C4-2B (cell line): ENCODE measurements around the gene KRTAP10-2.

Experiments
- H3K27ac ChIP-seq: fragments of 450-650 bp; 2 replicates; pipeline ENCODE4 v1.5.1; 2017
- ZFX ChIP-seq: fragments of 450-650 bp; IDR thresholded peaks from 2 replicates; pipeline ENCODE4 v1.6.1; 2017
- TF ChIP-seq, protein P1 (sequence below): fragments of 450-650 bp; conservative IDR thresholded peaks from 2 replicates; pipeline ENCODE4 v1.5.1; 2017; ENCODE audit warnings: mild to moderate bottlenecking

Gene KRTAP10-2

DNA sequence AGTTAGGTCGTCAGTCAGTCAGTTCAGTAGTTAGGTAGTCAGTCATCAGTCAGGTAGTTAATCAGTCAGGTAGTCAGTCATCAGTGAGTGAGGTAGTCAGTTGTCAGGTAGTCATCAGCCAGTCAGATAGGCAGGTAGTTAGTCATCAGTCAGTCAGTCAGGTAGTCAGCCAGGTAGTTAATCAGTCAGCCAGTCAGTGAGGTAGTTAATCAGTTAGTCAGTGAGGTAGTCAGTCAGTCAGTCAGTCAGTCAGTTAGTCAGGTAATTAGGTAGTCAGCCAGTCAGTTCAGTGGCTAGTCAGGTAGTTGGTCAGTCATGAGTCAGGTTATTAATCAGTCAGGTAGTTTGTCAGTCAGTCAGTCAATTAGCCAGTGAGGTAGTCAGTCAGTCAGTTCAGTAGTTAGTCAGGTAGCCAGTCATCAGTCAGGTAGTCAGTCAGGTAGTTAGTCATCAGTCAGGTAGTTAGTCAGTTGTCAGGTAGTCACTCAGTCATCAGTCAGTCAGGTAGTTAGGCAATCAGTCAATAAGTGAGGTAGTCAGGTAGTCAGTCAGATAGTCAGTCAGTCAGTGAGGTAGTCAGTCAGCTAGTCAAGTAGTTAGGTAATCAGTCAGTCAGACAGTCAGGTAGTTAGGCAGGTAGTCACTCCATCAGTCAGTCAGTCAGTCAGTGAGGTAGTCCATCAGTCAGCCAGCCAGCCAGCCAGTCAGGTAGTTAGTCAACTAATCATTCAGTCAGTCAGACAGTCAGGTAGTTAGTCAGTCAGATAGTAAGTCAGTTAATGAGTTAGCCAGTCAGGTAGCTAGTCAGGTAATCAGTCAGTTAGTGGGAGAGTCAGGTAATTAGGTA is 27.5 kb downstream of the KRTAP10-2 start:
- H3K27ac ChIP-seq, result no peak overlapping the region
- TF ChIP-seq ZFX, result no peak
- TF ChIP-seq, protein P1, sequence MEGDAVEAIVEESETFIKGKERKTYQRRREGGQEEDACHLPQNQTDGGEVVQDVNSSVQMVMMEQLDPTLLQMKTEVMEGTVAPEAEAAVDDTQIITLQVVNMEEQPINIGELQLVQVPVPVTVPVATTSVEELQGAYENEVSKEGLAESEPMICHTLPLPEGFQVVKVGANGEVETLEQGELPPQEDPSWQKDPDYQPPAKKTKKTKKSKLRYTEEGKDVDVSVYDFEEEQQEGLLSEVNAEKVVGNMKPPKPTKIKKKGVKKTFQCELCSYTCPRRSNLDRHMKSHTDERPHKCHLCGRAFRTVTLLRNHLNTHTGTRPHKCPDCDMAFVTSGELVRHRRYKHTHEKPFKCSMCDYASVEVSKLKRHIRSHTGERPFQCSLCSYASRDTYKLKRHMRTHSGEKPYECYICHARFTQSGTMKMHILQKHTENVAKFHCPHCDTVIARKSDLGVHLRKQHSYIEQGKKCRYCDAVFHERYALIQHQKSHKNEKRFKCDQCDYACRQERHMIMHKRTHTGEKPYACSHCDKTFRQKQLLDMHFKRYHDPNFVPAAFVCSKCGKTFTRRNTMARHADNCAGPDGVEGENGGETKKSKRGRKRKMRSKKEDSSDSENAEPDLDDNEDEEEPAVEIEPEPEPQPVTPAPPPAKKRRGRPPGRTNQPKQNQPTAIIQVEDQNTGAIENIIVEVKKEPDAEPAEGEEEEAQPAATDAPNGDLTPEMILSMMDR, result no peak

DNA sequence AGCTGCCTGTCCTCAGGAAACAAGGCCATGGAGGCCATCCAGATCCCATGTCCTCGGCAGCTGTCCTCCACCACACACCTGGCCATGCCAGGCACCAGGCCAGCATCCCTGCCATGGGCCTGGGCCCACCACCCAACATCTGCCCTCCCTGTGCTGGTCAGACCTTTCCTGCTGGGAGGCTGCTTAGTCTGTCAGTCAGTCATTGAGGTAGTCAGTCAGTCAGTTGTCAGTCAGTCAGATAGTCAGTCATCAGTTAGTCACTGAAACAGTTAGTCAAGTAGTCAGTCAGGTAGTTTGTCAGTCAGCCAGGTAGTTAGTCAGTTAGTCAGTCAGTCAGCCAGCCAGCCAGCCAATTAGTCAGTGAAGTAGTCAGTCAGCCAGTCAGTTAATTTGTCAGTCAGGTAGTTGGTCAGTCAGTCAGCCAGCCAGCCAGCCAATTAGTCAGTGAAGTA is 28.5 kb downstream of the KRTAP10-2 start:
- TF ChIP-seq, protein P1, result no peak
- no peak for TF ChIP-seq ZFX
- no peak overlapping the region for H3K27ac ChIP-seq

DNA sequence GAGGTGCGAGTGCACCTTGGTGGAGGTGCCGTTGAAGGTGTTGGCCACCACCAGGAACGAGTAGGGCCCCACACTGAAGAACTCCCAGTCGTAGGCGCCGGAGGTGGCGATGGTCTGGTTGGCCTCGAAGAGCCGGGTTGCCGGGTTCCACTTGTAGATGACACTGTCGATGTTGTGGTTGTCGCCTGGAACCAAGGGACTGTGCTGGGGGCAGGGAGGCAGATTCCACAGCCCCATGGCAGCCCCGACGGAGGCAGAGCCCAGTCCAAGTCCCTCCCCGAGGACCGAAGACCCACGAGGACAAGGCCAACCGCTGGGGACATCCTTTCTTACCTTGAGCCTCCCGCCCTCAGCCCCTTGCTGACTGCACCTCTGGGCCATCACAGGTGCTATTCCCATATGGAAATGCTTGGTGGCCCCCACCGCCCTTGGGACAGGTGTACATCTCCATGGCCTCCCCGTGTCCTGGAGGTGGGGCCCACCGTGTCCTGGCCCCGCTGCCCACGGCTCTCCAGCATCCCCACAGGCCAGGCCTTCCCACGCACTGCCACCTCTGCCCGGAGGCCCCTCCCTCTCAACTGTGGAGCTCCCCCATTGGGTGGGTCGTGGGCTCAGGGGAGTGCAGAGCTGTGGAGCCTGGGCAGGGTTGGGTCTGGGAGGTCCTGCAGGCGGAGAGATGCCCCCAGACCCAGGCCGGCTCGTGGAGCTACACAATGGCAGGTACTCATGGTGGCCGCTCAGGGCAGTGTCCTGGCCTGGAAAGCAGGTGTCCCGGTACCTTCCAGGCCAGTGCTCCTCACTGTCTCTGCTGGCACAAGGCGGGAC is 29.2 kb downstream of the KRTAP10-2 start:
- TF ChIP-seq ZFX, result no peak
- TF ChIP-seq, protein P1, result no peak
- no peak overlapping the region for H3K27ac ChIP-seq

DNA sequence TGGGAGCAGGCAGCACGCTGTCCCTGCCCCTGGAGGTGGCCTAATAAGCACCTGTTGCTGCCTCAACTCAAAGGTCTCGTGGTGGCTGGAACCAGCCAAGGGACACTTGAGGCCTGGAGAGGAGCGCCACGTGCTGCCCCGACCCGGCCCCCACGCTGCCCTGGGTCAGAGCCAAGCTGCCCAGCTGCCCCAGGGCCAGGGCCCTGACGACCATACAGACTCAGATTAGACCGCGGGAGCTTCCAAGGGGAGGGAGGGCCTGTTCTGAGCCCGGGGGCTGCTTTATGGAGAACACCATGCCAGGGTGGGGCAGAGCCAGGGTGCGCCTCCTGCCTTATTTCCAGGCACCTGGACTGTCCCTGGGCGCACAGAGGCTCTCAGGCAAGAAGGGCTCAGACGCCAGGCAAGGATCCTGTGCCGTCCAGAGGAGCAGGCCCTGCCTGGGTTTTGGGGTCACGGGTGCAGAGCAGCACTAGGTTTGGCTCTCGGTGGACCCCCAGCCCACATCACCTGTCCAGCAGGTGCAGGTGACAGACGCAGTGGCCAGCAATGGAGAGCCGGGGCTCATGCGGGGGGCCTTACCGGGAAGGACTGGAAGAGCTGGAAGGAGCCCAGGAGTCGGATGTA is 29.9 kb downstream of the KRTAP10-2 start:
- TF ChIP-seq ZFX, result no peak
- TF ChIP-seq, protein P1, result no peak
- H3K27ac ChIP-seq, result no peak overlapping the region

DNA sequence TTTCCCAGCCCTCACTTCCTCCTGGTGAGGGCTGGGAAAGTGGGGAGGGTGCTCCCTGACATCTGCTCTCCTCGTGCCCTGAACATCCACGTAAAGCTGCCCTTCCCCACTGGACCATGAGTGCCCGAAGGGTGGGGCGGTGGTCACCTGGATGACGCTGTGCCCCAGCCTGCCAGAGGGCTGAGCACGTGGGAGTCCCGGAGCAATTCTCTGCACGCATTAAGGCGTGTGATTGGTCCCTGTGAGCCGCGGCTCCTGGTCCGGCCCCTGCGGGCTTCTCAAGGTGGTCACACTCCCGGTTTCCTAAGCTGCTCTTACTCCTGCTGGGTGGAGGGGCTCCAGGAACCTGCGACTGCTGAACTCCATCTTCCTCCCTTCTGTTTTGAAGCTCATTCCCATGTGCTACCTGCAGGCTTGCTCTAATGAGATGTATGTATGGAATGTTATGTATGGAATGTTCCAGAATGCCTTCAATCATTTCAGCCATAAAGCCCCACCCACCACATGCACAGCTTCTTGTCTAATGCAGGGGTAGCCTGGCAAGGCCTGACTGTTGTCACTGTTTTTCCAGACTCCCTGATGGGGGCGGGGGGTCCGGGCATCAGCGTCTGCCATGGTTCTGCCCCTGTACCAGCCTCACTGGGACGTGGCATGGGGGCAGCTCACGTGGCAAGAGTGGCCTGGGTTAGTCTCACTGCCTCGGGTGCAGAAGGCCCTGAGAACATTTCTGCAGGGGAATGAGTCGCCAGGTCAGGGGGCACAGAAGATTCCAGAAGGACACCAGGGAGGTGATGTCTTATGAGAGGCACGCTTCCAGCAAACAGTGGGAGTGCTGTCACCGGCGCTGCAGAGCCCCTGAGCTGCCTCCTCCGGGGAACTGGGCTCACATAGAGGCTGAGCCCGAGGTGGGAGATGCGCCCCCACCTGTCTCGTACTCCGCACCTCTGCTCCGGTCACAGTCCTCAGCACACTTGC is 30.7 kb downstream of the KRTAP10-2 start:
- TF ChIP-seq, protein P1, result no peak
- TF ChIP-seq ZFX, result no peak

DNA sequence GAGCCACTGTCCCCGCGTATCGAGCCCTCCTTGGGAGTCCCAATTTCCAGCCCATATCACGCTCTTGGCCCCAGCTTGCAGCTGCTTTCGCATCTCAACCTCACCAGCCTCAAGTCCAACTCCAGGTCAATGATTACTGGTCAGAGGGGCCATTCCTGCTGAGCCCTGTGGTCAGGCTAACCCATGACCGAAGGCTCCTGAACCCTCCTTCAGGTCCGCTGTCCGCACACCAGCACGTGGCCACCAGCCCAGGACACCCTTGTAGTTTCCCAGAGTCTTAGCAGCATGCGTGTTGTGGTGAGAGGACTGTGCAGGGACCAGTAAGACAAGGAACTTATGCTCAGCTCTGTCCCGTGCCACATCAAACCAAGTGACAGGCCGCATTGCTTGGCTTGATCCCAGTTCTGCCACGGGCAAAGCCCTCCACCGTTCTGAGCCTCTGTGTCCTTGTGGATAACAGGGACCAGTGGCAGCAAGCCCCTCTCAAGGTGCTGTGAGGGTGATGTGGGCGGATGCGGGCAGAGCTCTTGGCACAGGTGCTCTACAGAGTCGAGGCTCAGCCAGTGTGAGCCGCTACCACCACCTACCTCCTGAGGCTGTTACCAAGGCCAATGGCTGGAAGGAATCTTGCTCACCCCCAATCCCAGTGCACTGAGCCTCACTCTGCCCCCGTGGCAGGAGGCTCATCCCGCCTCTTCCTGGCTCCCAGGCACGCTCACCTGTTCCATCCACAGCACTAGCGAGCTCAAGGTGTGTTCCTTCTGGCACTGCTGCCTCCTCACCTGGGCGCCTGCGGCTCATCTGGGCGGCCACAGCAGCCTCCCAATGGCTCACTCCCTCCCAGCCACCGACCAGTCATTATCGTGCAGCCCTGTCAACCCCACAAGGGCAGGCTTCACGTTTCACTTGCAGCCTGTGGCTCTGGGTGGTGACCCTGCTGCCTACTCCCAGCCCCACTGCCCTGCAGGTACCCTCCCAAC is 31.7 kb downstream of the KRTAP10-2 start:
- no peak overlapping the region for H3K27ac ChIP-seq
- TF ChIP-seq, protein P1, result no peak
- no peak for TF ChIP-seq ZFX

More for the DNA sequence above, 30.7 kb downstream of the KRTAP10-2 start:
- H3K27ac ChIP-seq, result no peak overlapping the region
